ENCODE data around the gene FOXN3. TPM values are rescaled to one million over a fixed set of nuclear protein-coding genes. Genes with fewer than 3 reads are reported as not detected.

FOXN3 gene
- total and polyA plus RNA-seq, 2 donors (not counting 1 experiment from before 2014, with no cell fraction given): 27.9 to 33.3 TPM

DNA sequence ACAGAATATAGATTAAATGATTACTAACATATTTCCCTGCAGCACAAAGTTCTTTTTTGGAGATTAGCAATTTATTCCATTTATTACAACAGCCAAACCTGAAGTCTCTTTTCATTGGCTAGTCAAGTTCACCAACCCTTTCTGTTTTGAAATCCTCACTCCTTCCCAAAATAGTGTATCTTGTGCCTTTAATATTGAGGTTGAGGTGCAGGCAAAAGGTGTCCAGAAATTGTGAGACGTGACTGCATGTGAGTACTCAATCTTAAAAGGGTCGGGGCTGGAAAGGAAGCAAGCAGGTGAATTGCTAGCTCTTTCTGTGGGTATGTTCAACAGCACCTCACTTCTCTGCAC, 11.1 kb upstream of the FOXN3 start:
- no peak for TF ChIP-seq CTCF (conservative IDR thresholded peaks at IDR 0.05 in 1 of 2, IDR thresholded peaks at IDR 0.05 in 1 of 2; ENCODE audit: low read depth in 1 of 2, low read length in 2 of 2)
- no peak for TF ChIP-seq EZH2 (IDR thresholded peaks at IDR 0.05; ENCODE audit: low read length, missing control alignments)
- Histone ChIP-seq H3K9me3 (ENCODE audit: control insufficient read depth, insufficient read depth, low read depth, low read length) (no peaks in the 10 kb centered on the region), H3K4me3 (replicated peaks in 1 of 4; ENCODE audit: control extremely low read depth in 1 of 4, insufficient read depth in 1 of 4, low read depth in 3 of 4, low read length in 4 of 4) (no peak overlapping the region), H4K20me1 (ENCODE audit: control insufficient read depth, extremely low read depth, insufficient read depth, low read length) (no peaks in the 10 kb centered on the region), H3K9ac (ENCODE audit: insufficient read depth, low read length) (no peak overlapping the region), H3K27ac (ENCODE audit: insufficient read depth, low read length) (no peak overlapping the region), H3K27me3 (ENCODE audit: control insufficient read depth, insufficient read depth, low read length) (no peaks in the 10 kb centered on the region), H3K36me3 (ENCODE audit: control insufficient read depth, insufficient read depth, low read length) (no peaks in the 10 kb centered on the region), H2AFZ (ENCODE audit: low read length) (no peak overlapping the region), H3K4me1 (ENCODE audit: control insufficient read depth, extremely low read depth, insufficient read depth, low read length) (peaks cover 16% of the 10 kb centered on the region), H3K4me2 (ENCODE audit: extremely low read depth, insufficient read depth, low read length) (no peak overlapping the region), H3K79me2 (ENCODE audit: control insufficient read depth, insufficient read depth, low read length) (no peaks in the 10 kb centered on the region)
- peak in 1 of 2 donors; percentile 20 for DNase-seq (ENCODE audit: low read depth in 2 of 2)

DNA sequence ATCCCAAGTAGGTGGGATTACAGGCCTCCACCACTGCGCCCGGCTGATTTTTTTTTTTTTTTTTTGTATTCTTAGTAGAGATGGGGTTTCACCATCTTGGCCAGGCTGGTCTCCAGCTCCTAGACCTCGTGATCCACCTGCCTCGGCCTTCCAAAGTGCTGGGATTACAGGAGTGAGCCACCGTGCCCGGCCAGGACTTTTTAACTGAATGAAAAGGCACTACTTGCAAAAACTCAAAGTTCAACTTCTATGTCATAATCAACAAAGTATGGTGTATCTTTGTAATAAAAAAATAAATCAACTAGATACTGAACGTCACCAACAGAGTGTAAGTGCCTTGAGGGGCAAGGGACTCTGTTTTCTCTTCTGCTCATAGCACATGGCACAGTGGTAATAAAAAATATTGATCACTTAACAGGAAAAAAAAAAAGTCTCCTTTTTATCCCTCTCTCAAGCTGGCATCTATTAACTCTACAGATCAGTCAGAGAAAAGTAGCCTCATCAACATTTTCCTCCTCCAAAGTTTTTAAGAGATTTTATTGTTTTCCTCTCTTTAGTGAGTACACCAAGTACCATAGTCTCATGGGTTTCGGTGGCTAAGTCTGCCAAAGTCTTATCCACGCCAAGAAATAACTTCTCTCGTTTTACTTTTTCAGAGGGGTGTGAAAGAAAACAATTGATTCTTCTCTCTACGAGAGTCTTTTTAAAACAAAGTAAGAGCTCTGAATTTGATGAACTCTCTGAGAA, 10.6 kb upstream of the FOXN3 start:
- H3K4me3 ChIP-seq (replicated peaks in 1 of 4; ENCODE audit: control extremely low read depth in 1 of 4, insufficient read depth in 1 of 4, low read depth in 3 of 4, low read length in 4 of 4): no peak overlapping the region
- H3K79me2 ChIP-seq (ENCODE audit: control insufficient read depth, insufficient read depth, low read length): no peaks in the 10 kb centered on the region
- H3K27ac ChIP-seq (ENCODE audit: insufficient read depth, low read length): no peak overlapping the region
- no peaks in the 10 kb centered on the region for H3K36me3 ChIP-seq (ENCODE audit: control insufficient read depth, insufficient read depth, low read length)
- H2AFZ ChIP-seq (ENCODE audit: low read length): no peak overlapping the region
- TF ChIP-seq EZH2 (IDR thresholded peaks at IDR 0.05; ENCODE audit: low read length, missing control alignments) (no peak), CTCF (conservative IDR thresholded peaks at IDR 0.05 in 1 of 2, IDR thresholded peaks at IDR 0.05 in 1 of 2; ENCODE audit: low read depth in 1 of 2, low read length in 2 of 2) (no peak)
- H3K4me2 ChIP-seq (ENCODE audit: extremely low read depth, insufficient read depth, low read length): no peak overlapping the region
- no peaks in the 10 kb centered on the region for H3K9me3 ChIP-seq (ENCODE audit: control insufficient read depth, insufficient read depth, low read depth, low read length)
- no peaks in the 10 kb centered on the region for H3K27me3 ChIP-seq (ENCODE audit: control insufficient read depth, insufficient read depth, low read length)
- no peaks in the 10 kb centered on the region for H4K20me1 ChIP-seq (ENCODE audit: control insufficient read depth, extremely low read depth, insufficient read depth, low read length)
- DNase-seq (ENCODE audit: low read depth in 2 of 2): peak in 1 of 2 donors; percentile 24
- H3K4me1 ChIP-seq (ENCODE audit: control insufficient read depth, extremely low read depth, insufficient read depth, low read length): peaks cover 16% of the 10 kb centered on the region
- no peak overlapping the region for H3K9ac ChIP-seq (ENCODE audit: insufficient read depth, low read length)

DNA sequence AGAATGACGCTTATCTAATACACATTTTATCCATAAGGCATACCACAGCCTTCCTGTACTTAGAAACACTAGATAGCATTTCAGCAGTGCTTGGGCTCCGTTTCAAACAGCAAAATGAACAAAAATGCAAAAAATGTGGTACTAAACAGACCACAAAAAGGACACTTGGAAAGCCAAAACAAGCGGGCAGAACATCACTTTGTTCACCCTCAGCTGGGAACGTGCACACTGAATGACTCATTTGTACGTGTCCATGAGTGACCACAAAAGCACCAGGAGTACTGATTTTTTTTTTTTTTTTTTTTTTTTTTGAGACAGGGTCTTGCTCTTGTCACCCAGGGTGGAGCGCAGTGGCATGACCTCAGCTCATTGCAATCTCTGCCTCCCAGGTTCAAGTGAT, 8.9 kb upstream of the FOXN3 start:
- TF ChIP-seq CTCF (conservative IDR thresholded peaks at IDR 0.05 in 1 of 2, IDR thresholded peaks at IDR 0.05 in 1 of 2; ENCODE audit: low read depth in 1 of 2, low read length in 2 of 2): no peak
- TF ChIP-seq EZH2 (IDR thresholded peaks at IDR 0.05; ENCODE audit: low read length, missing control alignments): no peak
- Histone ChIP-seq H3K36me3 (ENCODE audit: control insufficient read depth, insufficient read depth, low read length) (no peaks in the 10 kb centered on the region), H3K27me3 (ENCODE audit: control insufficient read depth, insufficient read depth, low read length) (no peaks in the 10 kb centered on the region), H3K9ac (ENCODE audit: insufficient read depth, low read length) (no peak overlapping the region), H3K4me2 (ENCODE audit: extremely low read depth, insufficient read depth, low read length) (no peak overlapping the region), H2AFZ (ENCODE audit: low read length) (no peak overlapping the region), H3K27ac (ENCODE audit: insufficient read depth, low read length) (peak overlapping the region; percentile 41), H3K9me3 (ENCODE audit: control insufficient read depth, insufficient read depth, low read depth, low read length) (no peaks in the 10 kb centered on the region), H3K4me3 (replicated peaks in 1 of 4; ENCODE audit: control extremely low read depth in 1 of 4, insufficient read depth in 1 of 4, low read depth in 3 of 4, low read length in 4 of 4) (no peak overlapping the region), H4K20me1 (ENCODE audit: control insufficient read depth, extremely low read depth, insufficient read depth, low read length) (no peaks in the 10 kb centered on the region), H3K79me2 (ENCODE audit: control insufficient read depth, insufficient read depth, low read length) (no peaks in the 10 kb centered on the region), H3K4me1 (ENCODE audit: control insufficient read depth, extremely low read depth, insufficient read depth, low read length) (peaks cover 16% of the 10 kb centered on the region)
- peak; percentile 98 to 99 for DNase-seq (ENCODE audit: low read depth in 2 of 2)
